Measurements from ENCODE around the gene AVPR2. TPM values are rescaled to one million over a fixed set of nuclear protein-coding genes. Genes with fewer than 3 reads are reported as not detected.

Gene AVPR2
- total RNA-seq, 4 donors from 2014 or later, result 0.19 to 1.3 (median 0.29) TPM

GRCh38 chrX:153871451-153871850 lies 33.0 kb upstream of the AVPR2 start:
- intact Hi-C loops (cut with DNase I), result loop anchor here (10.0 kb wide), 1 partner anchor 57 kb away; no protein-coding TSS in a partner anchor
- 29 to 35% methylated on average over 4 to 6 of the region's 6 CpGs for WGBS, 2 donors
- H3K9me3 ChIP-seq, result no peaks in the 10 kb centered on the region
- H3K4me3 ChIP-seq, result no peak overlapping the region
- H3K27me3 ChIP-seq, result peaks cover 0 to 9% (median 0%) of the 10 kb centered on the region in 4 donors
- H3K27ac ChIP-seq, result no peak overlapping the region
- TF ChIP-seq CTCF (IDR thresholded peaks at IDR 0.05) (no peak), POLR2A (IDR thresholded peaks at IDR 0.05) (no peak)
- no peak for DNase-seq
- H3K36me3 ChIP-seq, result no peaks in the 10 kb centered on the region
- no peaks in the 10 kb centered on the region for H3K4me1 ChIP-seq

GRCh38 chrX:153871946-153872878 lies 32.3 kb upstream of the AVPR2 start:
- no peak overlapping the region for H3K27ac ChIP-seq
- 59 to 71% methylated on average over 9 to 14 of the region's 29 CpGs for WGBS, 2 donors
- H3K36me3 ChIP-seq, result no peaks in the 10 kb centered on the region
- no peak for DNase-seq
- no peaks in the 10 kb centered on the region for H3K4me1 ChIP-seq
- H3K4me3 ChIP-seq, result no peak overlapping the region
- peaks cover 0 to 9% (median 0%) of the 10 kb centered on the region in 4 donors for H3K27me3 ChIP-seq
- TF ChIP-seq POLR2A (IDR thresholded peaks at IDR 0.05), result no peak
- no peak for TF ChIP-seq CTCF (IDR thresholded peaks at IDR 0.05)
- intact Hi-C loops (cut with DNase I), result loop anchor here (10.0 kb wide), 1 partner anchor 57 kb away; no protein-coding TSS in a partner anchor
- no peaks in the 10 kb centered on the region for H3K9me3 ChIP-seq

GRCh38 chrX:153873282-153874084 lies 31.0 kb upstream of the AVPR2 start:
- Histone ChIP-seq H3K36me3 (no peaks in the 10 kb centered on the region), H3K27ac (no peak overlapping the region), H3K9me3 (no peaks in the 10 kb centered on the region), H3K4me1 (no peaks in the 10 kb centered on the region), H3K27me3 (peaks cover 0 to 20% (median 0%) of the 10 kb centered on the region in 4 donors), H3K4me3 (no peak overlapping the region)
- TF ChIP-seq POLR2A (IDR thresholded peaks at IDR 0.05) (no peak), CTCF (IDR thresholded peaks at IDR 0.05) (no peak)
- WGBS, 2 donors, result 26% methylated on average over 2 of the region's 7 CpGs; no CpG with 5 or more reads in 1 of the 2 donors
- intact Hi-C loops (cut with DNase I), result loop anchor here (10.0 kb wide), 1 partner anchor 59 kb away; no protein-coding TSS in a partner anchor
- DNase-seq, result no peak

- Histone ChIP-seq H3K27ac (no peak overlapping the region), H3K4me3 (no peak overlapping the region), H3K36me3 (no peaks in the 10 kb centered on the region), H3K9me3 (no peaks in the 10 kb centered on the region), H3K27me3 (peaks cover 0 to 25% (median 0%) of the 10 kb centered on the region in 4 donors), H3K4me1 (no peaks in the 10 kb centered on the region)
- no peak for DNase-seq
- TF ChIP-seq CTCF (IDR thresholded peaks at IDR 0.05) (no peak), POLR2A (IDR thresholded peaks at IDR 0.05) (no peak)
- intact Hi-C loops (cut with DNase I), result loop anchor here (10.0 kb wide), 1 partner anchor 59 kb away; no protein-coding TSS in a partner anchor
- 38 to 56% methylated on average over 3 of the region's 3 CpGs for WGBS, 2 donors
These were observed 30.4 kb upstream of the AVPR2 start for GRCh38 chrX:153874085-153874365.
